Esophagus muscularis mucosa (tissue), 4 donors: ENCODE measurements around the gene PLEKHA6. TPM values are rescaled to one million over a fixed set of nuclear protein-coding genes. Genes with fewer than 3 reads are reported as not detected.
"Not testable (repeated sequence)": the region's sequence is repeated elsewhere in the genome, so short reads cannot be mapped to it uniquely, and the experiment has no call there.

Source experiments
- DNase-seq: peaks from one replicate; pipeline ENCODE4 v3.0.0-alpha.2; 2017; ENCODE audit errors: extremely low spot score
- H3K27ac ChIP-seq, 4 donors: fragments of 200-600 bp; sonication (generic); replicated peaks in 1 of 4; 1 replicate in 3 of 4; 2 replicates in 1 of 4; pipeline ENCODE4 v1.5.1; 2016 to 2019; ENCODE audit warnings: mild to moderate bottlenecking in 1 of 4
- H3K27me3 ChIP-seq, 4 donors: fragments of 200-600 bp; sonication (generic); one replicate each; pipeline versions ENCODE4 v1.5.1 to v1.6.0; 2016 to 2019
- H3K36me3 ChIP-seq, 4 donors: fragments of 200-600 bp; sonication (generic); one replicate each; pipeline ENCODE4 v1.5.1; 2016 to 2019
- H3K4me1 ChIP-seq, 4 donors: fragments of 200-600 bp; sonication (generic); one replicate each; pipeline ENCODE4 v1.5.1; 2016 to 2019
- H3K4me3 ChIP-seq, 4 donors: fragments of 200-600 bp; sonication (generic); 1 replicate in 2 of 4; 2 replicates in 2 of 4; pipeline ENCODE4 v1.5.1; 2016 to 2019; ENCODE audit warnings: mild to moderate bottlenecking in 4 of 4, moderate library complexity in 1 of 4
- H3K9me3 ChIP-seq, 4 donors: fragments of 200-600 bp; sonication (generic); 1 replicate in 3 of 4; 2 replicates in 1 of 4; pipeline ENCODE4 v1.5.1; 2016 to 2019
- EP300 ChIP-seq: sonication (generic); formaldehyde crosslinking; IDR thresholded peaks from one replicate; pipeline ENCODE4 v1.6.1; 2017; ENCODE audit warnings: antibody characterized with exemption
- POLR2A ChIP-seq: fragments of 450-650 bp; IDR thresholded peaks from one replicate; pipeline ENCODE4 v1.6.1; 2017; ENCODE audit warnings: antibody characterized with exemption, moderate library complexity, mild to moderate bottlenecking, low read depth
- POLR2AphosphoS5 ChIP-seq, 2 donors: sonication (generic); formaldehyde crosslinking; IDR thresholded peaks; one replicate each; pipeline ENCODE4 v1.6.1; 2017; ENCODE audit warnings: antibody characterized with exemption in 2 of 2
- WGBS: methylation state at CpG from one replicate; pipeline ENCODE4 v1.1.5; 2018; 5-methylcytosine and 5-hydroxymethylcytosine counted together
- intact Hi-C: fragments of 100-400 bp; cut with DNase I; formaldehyde crosslinking; loops from one replicate; pipeline ENCODE4 v1.15.1; 2023
- total RNA-seq, 4 donors: library from RNA; depleted of rRNA; stranded (reverse); fragments of >200 nt; gene quantifications; one replicate each; pipeline versions ENCODE4 v1.1.0 to v1.2.1, GENCODE V29; 2016
- TF ChIP-seq, protein P1 (sequence below), 3 experiments: fragments of 200-600 bp in 2 of 3; fragments of 450-650 bp in 1 of 3; sonication (generic) in 2 of 3; IDR thresholded peaks; one replicate each; pipeline ENCODE4 v1.5.1; 2017 to 2019; ENCODE audit warnings: antibody characterized with exemption in 3 of 3, mild to moderate bottlenecking in 2 of 3, moderate library complexity in 1 of 3

The PLEKHA6 gene
- total RNA-seq, 4 donors from 2014 or later, result 11.9 to 22.4 (median 15.9) TPM

DNA sequence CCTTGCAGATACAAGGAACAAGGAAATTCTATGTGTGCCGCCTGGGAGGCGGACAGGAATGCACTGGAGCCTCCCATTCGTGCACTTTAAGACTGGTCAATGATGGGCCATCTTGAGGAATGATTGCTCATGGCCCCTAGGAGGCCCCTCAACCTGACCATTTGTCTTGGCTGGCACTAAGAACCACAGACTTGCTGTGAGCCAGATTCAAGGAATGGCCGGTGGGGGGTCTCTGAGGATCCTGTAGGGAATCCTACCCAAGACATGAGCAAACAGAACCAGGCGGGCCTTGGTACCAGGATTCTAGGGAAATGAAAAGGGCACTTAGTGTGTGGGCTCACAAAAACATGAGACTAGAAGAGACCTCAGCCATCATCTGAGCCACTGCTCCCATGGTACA is 117.8 kb downstream of the PLEKHA6 start:
- no peak overlapping the region for H3K4me3 ChIP-seq
- no peaks in the 10 kb centered on the region for H3K27me3 ChIP-seq
- H3K36me3 ChIP-seq, result peaks cover 0 to 56% (median 4%) of the 10 kb centered on the region in 4 donors
- intact Hi-C loops, result no loop called here
- 100% methylated on average over 5 of the region's 5 CpGs for WGBS
- TF ChIP-seq POLR2A (no peak), EP300 (no peak)
- DNase-seq, result no peak
- H3K27ac ChIP-seq, result no peak overlapping the region
- no peaks in the 10 kb centered on the region for H3K9me3 ChIP-seq
- H3K4me1 ChIP-seq, result no peaks in the 10 kb centered on the region

DNA sequence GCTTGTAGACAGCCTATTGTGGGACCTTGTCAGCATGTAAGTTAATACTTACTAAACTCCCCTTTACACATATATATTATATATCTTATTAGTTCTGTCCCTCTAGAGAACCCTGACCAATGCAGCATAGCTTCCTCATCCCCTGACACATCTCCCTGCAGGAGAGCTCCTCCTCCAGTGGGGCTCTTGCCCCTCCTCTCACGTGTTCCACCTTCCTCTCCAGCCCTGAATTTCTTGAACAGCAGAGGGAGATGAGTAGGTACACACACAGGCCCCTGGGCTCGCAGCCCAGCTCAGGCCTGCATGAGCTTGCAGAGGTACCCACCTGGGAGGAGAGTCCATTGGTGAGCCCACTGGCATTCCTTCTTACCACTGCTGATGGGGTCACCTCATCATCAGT is 118.7 kb downstream of the PLEKHA6 start:
- no peaks in the 10 kb centered on the region for H3K9me3 ChIP-seq
- TF ChIP-seq, protein P1, sequence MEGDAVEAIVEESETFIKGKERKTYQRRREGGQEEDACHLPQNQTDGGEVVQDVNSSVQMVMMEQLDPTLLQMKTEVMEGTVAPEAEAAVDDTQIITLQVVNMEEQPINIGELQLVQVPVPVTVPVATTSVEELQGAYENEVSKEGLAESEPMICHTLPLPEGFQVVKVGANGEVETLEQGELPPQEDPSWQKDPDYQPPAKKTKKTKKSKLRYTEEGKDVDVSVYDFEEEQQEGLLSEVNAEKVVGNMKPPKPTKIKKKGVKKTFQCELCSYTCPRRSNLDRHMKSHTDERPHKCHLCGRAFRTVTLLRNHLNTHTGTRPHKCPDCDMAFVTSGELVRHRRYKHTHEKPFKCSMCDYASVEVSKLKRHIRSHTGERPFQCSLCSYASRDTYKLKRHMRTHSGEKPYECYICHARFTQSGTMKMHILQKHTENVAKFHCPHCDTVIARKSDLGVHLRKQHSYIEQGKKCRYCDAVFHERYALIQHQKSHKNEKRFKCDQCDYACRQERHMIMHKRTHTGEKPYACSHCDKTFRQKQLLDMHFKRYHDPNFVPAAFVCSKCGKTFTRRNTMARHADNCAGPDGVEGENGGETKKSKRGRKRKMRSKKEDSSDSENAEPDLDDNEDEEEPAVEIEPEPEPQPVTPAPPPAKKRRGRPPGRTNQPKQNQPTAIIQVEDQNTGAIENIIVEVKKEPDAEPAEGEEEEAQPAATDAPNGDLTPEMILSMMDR (IDR thresholded peaks at IDR 0.05), result no peak
- no peak for TF ChIP-seq POLR2AphosphoS5 (IDR thresholded peaks at IDR 0.05)
- no peak for TF ChIP-seq EP300
- TF ChIP-seq POLR2A, result no peak
- no peak overlapping the region for H3K27ac ChIP-seq
- H3K4me1 ChIP-seq, result no peaks in the 10 kb centered on the region
- no peak for DNase-seq
- WGBS, result 71% methylated on average over 2 of the region's 2 CpGs
- H3K4me3 ChIP-seq, result no peak overlapping the region
- no peaks in the 10 kb centered on the region for H3K27me3 ChIP-seq
- intact Hi-C loops, result no loop called here
- H3K36me3 ChIP-seq, result peaks cover 0 to 51% (median 4%) of the 10 kb centered on the region in 4 donors

DNA sequence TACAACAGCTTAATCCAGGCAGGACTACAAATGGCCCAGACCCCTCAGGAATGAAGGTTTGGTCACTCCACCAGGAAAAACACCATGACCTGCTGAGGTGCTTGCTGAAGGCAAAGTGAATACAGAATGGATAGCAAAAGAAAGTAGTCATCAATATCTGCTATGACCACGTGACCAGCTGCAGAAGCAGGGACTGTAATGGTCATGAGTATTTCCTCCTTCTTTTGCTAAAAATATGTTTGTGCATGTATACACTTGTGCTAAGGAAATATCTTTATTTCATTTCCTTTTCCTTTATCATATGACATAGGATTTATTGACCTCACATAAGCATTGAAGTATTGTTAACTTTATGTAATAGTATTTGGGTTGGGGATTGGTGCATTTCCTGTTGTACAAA is 119.5 kb downstream of the PLEKHA6 start:
- Histone ChIP-seq H3K27ac (no peak overlapping the region), H3K9me3 (no peaks in the 10 kb centered on the region), H3K4me3 (no peak overlapping the region), H3K27me3 (no peaks in the 10 kb centered on the region), H3K36me3 (peaks cover 0 to 44% (median 2%) of the 10 kb centered on the region in 4 donors), H3K4me1 (no peaks in the 10 kb centered on the region)
- intact Hi-C loops, result no loop called here
- WGBS, result 57% methylated on average over 1 of the region's 1 CpG
- TF ChIP-seq EP300, result no peak
- TF ChIP-seq POLR2AphosphoS5 (IDR thresholded peaks at IDR 0.05), result no peak
- no peak for TF ChIP-seq POLR2A
- TF ChIP-seq, protein P1 (IDR thresholded peaks at IDR 0.05), result no peak
- no peak for DNase-seq

DNA sequence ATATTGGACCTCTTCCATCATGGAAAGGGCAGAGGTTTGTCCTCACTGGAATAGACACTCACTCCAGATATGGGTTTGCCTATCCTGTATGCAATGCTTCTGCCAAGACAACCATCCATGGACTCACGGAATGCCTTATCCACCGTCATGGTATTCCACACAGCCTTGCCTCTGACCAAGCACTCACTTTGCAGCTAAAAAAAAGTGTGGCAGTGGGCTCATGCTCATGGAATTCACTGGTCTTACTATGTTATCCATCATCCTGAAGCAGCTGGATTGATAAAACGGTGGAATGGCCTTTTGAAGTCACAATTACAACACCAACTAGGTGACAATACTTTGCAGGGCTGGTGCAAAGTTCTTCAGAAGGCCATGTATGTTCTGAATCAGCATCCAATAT is 120.3 kb downstream of the PLEKHA6 start:
- DNase-seq, intact Hi-C loops, H3K27me3 ChIP-seq, H3K27ac ChIP-seq, H3K9me3 ChIP-seq, H3K4me3 ChIP-seq, H3K4me1 ChIP-seq: not testable (repeated sequence)
- peaks cover 0 to 36% (median 2%) of the 10 kb centered on the region in 4 donors for H3K36me3 ChIP-seq
- WGBS, result 88% methylated on average over 3 of the region's 3 CpGs

DNA sequence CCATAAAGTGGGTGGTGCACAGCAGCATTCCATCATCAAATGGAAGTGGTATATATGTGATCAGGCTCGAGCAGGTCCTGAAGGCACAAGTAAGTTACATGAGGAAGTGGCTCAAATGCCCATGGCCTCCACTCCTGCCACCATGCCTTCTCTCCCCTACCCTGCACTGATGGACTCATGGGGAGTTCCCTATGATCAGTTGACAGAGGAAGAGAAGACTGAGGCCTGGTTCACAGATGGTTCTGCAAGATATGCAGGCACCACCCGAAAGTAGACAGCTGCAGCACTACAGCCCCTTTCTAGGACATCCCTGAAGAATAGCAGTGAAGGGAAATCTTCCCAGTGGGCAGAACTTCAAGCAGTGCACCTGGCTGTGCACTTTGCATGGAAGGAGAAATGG is 121.2 kb downstream of the PLEKHA6 start:
- WGBS, result 79% methylated on average over 2 of the region's 2 CpGs
- H3K36me3 ChIP-seq, result peaks cover 0 to 35% (median 2%) of the 10 kb centered on the region in 4 donors
- H3K4me1 ChIP-seq, H3K27ac ChIP-seq, H3K4me3 ChIP-seq, H3K9me3 ChIP-seq, intact Hi-C loops, DNase-seq, H3K27me3 ChIP-seq: not testable (repeated sequence)

DNA sequence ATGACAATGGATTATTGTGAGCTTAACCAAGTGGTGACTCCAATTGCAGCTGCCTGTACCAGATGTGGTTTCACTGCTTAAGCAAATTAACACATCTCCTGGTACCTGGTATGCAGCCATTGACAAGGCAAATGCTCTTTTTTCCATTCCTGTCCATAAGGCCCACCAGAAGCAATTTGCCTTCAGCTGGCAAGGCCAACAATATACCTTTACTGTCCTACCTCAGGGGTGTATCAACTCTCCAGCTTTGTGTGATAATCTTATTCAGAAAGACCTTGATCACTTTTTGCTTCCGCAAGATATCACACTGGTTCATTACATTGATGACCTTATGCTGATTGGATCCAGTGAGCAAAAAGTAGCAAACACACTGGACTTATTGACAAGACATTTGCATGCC is 122.2 kb downstream of the PLEKHA6 start:
- H3K36me3 ChIP-seq, result peaks cover 0 to 30% (median 2%) of the 10 kb centered on the region in 4 donors
- DNase-seq, H3K27me3 ChIP-seq, H3K9me3 ChIP-seq, H3K4me3 ChIP-seq, intact Hi-C loops, H3K4me1 ChIP-seq, H3K27ac ChIP-seq: not testable (repeated sequence)
- WGBS, result 100% methylated on average over 1 of the region's 1 CpG

DNA sequence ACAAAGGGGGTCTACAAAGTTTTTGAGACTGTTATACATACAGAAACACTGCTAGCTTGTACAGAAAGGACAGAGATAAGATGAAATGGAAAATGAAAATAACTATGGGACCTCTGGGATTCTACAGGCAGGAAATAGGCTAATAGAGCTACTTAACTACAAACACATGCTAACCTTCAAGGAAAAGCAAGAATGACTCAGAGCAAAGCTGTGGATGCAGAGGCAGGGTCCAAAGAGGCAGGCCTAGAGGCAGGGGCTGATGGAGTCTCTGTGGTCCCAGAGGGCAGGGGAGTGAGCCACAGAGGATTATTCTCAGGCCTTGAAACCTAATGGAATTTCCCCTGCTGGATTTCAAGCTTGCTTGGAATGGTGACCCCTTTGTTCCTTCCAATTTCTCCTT is 127.2 kb downstream of the PLEKHA6 start:
- Histone ChIP-seq H3K27me3 (no peaks in the 10 kb centered on the region), H3K9me3 (peaks cover 0 to 3% (median 0%) of the 10 kb centered on the region in 4 donors), H3K4me3 (no peak overlapping the region), H3K4me1 (no peaks in the 10 kb centered on the region), H3K36me3 (peaks cover 0 to 33% (median 6%) of the 10 kb centered on the region in 4 donors), H3K27ac (no peak overlapping the region)
- no peak for TF ChIP-seq POLR2A
- TF ChIP-seq, protein P1 (IDR thresholded peaks at IDR 0.05), result no peak
- no peak for TF ChIP-seq POLR2AphosphoS5 (IDR thresholded peaks at IDR 0.05)
- TF ChIP-seq EP300, result no peak
- intact Hi-C loops, result no loop called here
- DNase-seq, result no peak
